KOPT-K1 (cell line): ENCODE results near the gene BMS1.

Experiments
- H3K27ac ChIP-seq: fragments of 200-600 bp; sonication (generic); 2 replicates; pipeline ENCODE4 v1.5.1; 2016; ENCODE audit warnings: antibody characterized with exemption, mild to moderate bottlenecking, low read depth, low read length; ENCODE audit not compliant: poor library complexity, severe bottlenecking
- H3K36me3 ChIP-seq: fragments of 200-600 bp; sonication (generic); 2 replicates; pipeline ENCODE4 v1.5.1; 2017; ENCODE audit warnings: antibody characterized with exemption, mild to moderate bottlenecking, low read length, moderate library complexity; ENCODE audit not compliant: insufficient read depth
- H3K9me3 ChIP-seq: fragments of 200-600 bp; sonication (generic); 2 replicates; pipeline ENCODE4 v1.5.1; 2017; ENCODE audit warnings: antibody characterized with exemption, low read length, mild to moderate bottlenecking; ENCODE audit not compliant: insufficient read depth, poor library complexity, severe bottlenecking

Gene BMS1

GRCh38 chr10:42880255-42880620 is 97.6 kb downstream of the BMS1 start:
- Histone ChIP-seq H3K36me3 (no peaks in the 10 kb centered on the region), H3K9me3 (peaks cover 11% of the 10 kb centered on the region), H3K27ac (no peak overlapping the region)

- Histone ChIP-seq H3K36me3 (no peaks in the 10 kb centered on the region), H3K27ac (no peak overlapping the region), H3K9me3 (peaks cover 11% of the 10 kb centered on the region)
These were observed 100.0 kb downstream of the BMS1 start for GRCh38 chr10:42882597-42882996.
